Fibroblast of gingiva (primary cell): ENCODE results near the gene PLCXD3.

ENCODE experiments used
- DNase-seq: peaks from one replicate; pipeline ENCODE4 v3.0.0-alpha.2; 2011; ENCODE audit warnings: low read depth

PLCXD3 gene

GRCh38 chr5:41284938-41285337 is 225.5 kb downstream of the PLCXD3 start:
- DNase-seq: no peak

GRCh38 chr5:41281215-41281810 is 229.1 kb downstream of the PLCXD3 start:
- DNase-seq: no peak

- no peak for DNase-seq
Observed at GRCh38 chr5:41279040-41279439, 231.4 kb downstream of the PLCXD3 start.

GRCh38 chr5:41277476-41278245 is 232.7 kb downstream of the PLCXD3 start:
- no peak for DNase-seq

GRCh38 chr5:41275813-41276512 is 234.4 kb downstream of the PLCXD3 start:
- no peak for DNase-seq

GRCh38 chr5:41270423-41271251 is 239.8 kb downstream of the PLCXD3 start:
- DNase-seq: peak; percentile 58

- no peak for DNase-seq
Observed at GRCh38 chr5:41268894-41269293, 241.5 kb downstream of the PLCXD3 start.

- DNase-seq: no peak
Observed at GRCh38 chr5:41266377-41266776, 244.0 kb downstream of the PLCXD3 start.

GRCh38 chr5:41264019-41264418 is 246.4 kb downstream of the PLCXD3 start:
- no peak for DNase-seq

- DNase-seq: no peak
Observed at GRCh38 chr5:41263335-41263734, 247.1 kb downstream of the PLCXD3 start.
